Activated naive CD4-positive, alpha-beta T cell treated with Interleukin-2 at 50 U/mL for 16 hours (primary cell): ENCODE results near the gene ITM2B.
A peak's percentile ranks its signal among the peaks of the same experiment; 100 is the strongest.

Experiments used
- DNase-seq: peaks from one replicate; pipeline ENCODE4 v3.0.0-alpha.2; 2020

The ITM2B gene

GRCh38 chr13:48264058-48264457, 31.1 kb downstream of the ITM2B start:
- no peak for DNase-seq

GRCh38 chr13:48265217-48265815, 32.3 kb downstream of the ITM2B start:
- DNase-seq, result peak; percentile 15

- no peak for DNase-seq
Measured at GRCh38 chr13:48266150-48266549, 33.1 kb downstream of the ITM2B start.

GRCh38 chr13:48266701-48267639, 34.0 kb downstream of the ITM2B start:
- no peak for DNase-seq

GRCh38 chr13:48268019-48268418, 35.0 kb downstream of the ITM2B start:
- DNase-seq, result no peak

GRCh38 chr13:48273346-48273745, 40.3 kb downstream of the ITM2B start:
- no peak for DNase-seq

- no peak for DNase-seq
Measured at GRCh38 chr13:48275507-48275906, 42.5 kb downstream of the ITM2B start.

GRCh38 chr13:48278806-48279205, 45.8 kb downstream of the ITM2B start:
- DNase-seq, result no peak

GRCh38 chr13:48281556-48281955, 48.5 kb downstream of the ITM2B start:
- DNase-seq, result no peak

GRCh38 chr13:48291730-48292129, 58.7 kb downstream of the ITM2B start:
- DNase-seq, result no peak

GRCh38 chr13:48292650-48293049, 59.6 kb downstream of the ITM2B start:
- no peak for DNase-seq

GRCh38 chr13:48294653-48295052, 61.6 kb downstream of the ITM2B start:
- no peak for DNase-seq

- DNase-seq, result no peak
Measured at GRCh38 chr13:48295271-48295670, 62.3 kb downstream of the ITM2B start.

GRCh38 chr13:48296528-48296927, 63.5 kb downstream of the ITM2B start:
- DNase-seq, result no peak

- no peak for DNase-seq
Measured at GRCh38 chr13:48297131-48297786, 64.3 kb downstream of the ITM2B start.

GRCh38 chr13:48299591-48299990, 66.6 kb downstream of the ITM2B start:
- no peak for DNase-seq

GRCh38 chr13:48302871-48303358, 69.9 kb downstream of the ITM2B start:
- no peak for DNase-seq

GRCh38 chr13:48303359-48304142, 70.5 kb downstream of the ITM2B start, which contains the start of gene RB1:
Gene RB1, plus strand, starts transcription at chr13:48303751. Its CDS starts 162 bp downstream, at chr13:48303913.
- DNase-seq, result peak; percentile 90

GRCh38 chr13:48304143-48304876, 71.3 kb downstream of the ITM2B start:
- no peak for DNase-seq

GRCh38 chr13:48311223-48311622, 78.2 kb downstream of the ITM2B start:
- DNase-seq, result no peak

- DNase-seq, result no peak
Measured at GRCh38 chr13:48315969-48316650, 83.1 kb downstream of the ITM2B start.
